NCI-H1436 (cell line): ENCODE results near the gene PARP14.
"Not testable (repeated sequence)": the region's sequence is repeated elsewhere in the genome, so short reads cannot be mapped to it uniquely, and the experiment has no call there.

Experiments used
- DNase-seq: peaks from one replicate; lab custom pipeline; 2025; lab: John Stamatoyannopoulos, UW

The PARP14 gene

GRCh38 chr3:122680475-122681283 lies at the start of gene PARP14:
Gene PARP14, plus strand, starts transcription at chr3:122680839. Its CDS starts 45 bp downstream, at chr3:122680884.
- DNase-seq = no peak

- DNase-seq = no peak
Measured at GRCh38 chr3:122635789-122636188, 44.9 kb upstream of the PARP14 start.

GRCh38 chr3:122636697-122637096 lies 43.9 kb upstream of the PARP14 start:
- no peak for DNase-seq

GRCh38 chr3:122640437-122640999 lies 40.1 kb upstream of the PARP14 start:
- no peak for DNase-seq

GRCh38 chr3:122642935-122643334 lies 37.7 kb upstream of the PARP14 start:
- DNase-seq = no peak

GRCh38 chr3:122646146-122646988 lies 34.3 kb upstream of the PARP14 start:
- no peak for DNase-seq

GRCh38 chr3:122651233-122651907 lies 29.3 kb upstream of the PARP14 start:
- not testable (repeated sequence) for DNase-seq

GRCh38 chr3:122651962-122652361 lies 28.7 kb upstream of the PARP14 start:
- not testable (repeated sequence) for DNase-seq

GRCh38 chr3:122658336-122658735 lies 22.3 kb upstream of the PARP14 start:
- not testable (repeated sequence) for DNase-seq

- no peak for DNase-seq
Measured at GRCh38 chr3:122660297-122660974, 20.2 kb upstream of the PARP14 start.

GRCh38 chr3:122661633-122662032 lies 19.0 kb upstream of the PARP14 start:
- DNase-seq = no peak

- DNase-seq = no peak
Measured at GRCh38 chr3:122662505-122662904, 18.1 kb upstream of the PARP14 start.

- DNase-seq = no peak
Measured at GRCh38 chr3:122665226-122665786, 15.3 kb upstream of the PARP14 start.

- DNase-seq = no peak
Measured at GRCh38 chr3:122665881-122666280, 14.8 kb upstream of the PARP14 start.

- DNase-seq = no peak
Measured at GRCh38 chr3:122668930-122669730, 11.5 kb upstream of the PARP14 start.

- no peak for DNase-seq
Measured at GRCh38 chr3:122671553-122671952, 9.1 kb upstream of the PARP14 start.

GRCh38 chr3:122674339-122674738 lies 6.3 kb upstream of the PARP14 start:
- DNase-seq = no peak

- no peak for DNase-seq
Measured at GRCh38 chr3:122676759-122677158, 3.9 kb upstream of the PARP14 start.

GRCh38 chr3:122677216-122677615 lies 3.4 kb upstream of the PARP14 start:
- DNase-seq = no peak

GRCh38 chr3:122678506-122678905 lies 2.1 kb upstream of the PARP14 start:
- DNase-seq = no peak
